GM12872 (cell line): ENCODE measurements around the gene CERS6.

ENCODE experiments used
- TF ChIP-seq, protein P1 (sequence below): IDR thresholded peaks from 3 replicates; pipeline ENCODE4 v1.5.1; 2011; ENCODE audit warnings: low read depth, mild to moderate bottlenecking, low read length, moderate library complexity; ENCODE audit not compliant: insufficient read depth

The CERS6 gene

DNA sequence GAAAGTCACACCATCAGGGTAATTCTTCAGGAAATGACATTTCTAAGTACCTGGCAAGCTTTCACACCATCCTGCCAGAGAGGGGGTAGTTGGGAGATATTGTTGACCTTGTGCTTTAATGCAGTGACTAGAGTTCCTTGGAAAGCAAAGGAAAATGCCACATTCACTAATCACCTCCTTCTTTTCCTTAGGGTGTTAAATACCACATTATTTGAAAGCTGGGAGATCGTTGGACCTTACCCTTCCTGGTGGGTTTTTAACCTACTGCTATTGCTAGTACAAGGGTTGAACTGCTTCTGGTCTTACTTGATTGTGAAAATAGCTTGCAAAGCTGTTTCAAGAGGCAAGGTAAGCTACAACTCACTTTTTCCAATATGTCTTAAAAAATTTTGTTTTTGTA, 309.3 kb downstream of the CERS6 start:
- TF ChIP-seq, protein P1, sequence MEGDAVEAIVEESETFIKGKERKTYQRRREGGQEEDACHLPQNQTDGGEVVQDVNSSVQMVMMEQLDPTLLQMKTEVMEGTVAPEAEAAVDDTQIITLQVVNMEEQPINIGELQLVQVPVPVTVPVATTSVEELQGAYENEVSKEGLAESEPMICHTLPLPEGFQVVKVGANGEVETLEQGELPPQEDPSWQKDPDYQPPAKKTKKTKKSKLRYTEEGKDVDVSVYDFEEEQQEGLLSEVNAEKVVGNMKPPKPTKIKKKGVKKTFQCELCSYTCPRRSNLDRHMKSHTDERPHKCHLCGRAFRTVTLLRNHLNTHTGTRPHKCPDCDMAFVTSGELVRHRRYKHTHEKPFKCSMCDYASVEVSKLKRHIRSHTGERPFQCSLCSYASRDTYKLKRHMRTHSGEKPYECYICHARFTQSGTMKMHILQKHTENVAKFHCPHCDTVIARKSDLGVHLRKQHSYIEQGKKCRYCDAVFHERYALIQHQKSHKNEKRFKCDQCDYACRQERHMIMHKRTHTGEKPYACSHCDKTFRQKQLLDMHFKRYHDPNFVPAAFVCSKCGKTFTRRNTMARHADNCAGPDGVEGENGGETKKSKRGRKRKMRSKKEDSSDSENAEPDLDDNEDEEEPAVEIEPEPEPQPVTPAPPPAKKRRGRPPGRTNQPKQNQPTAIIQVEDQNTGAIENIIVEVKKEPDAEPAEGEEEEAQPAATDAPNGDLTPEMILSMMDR = no peak

DNA sequence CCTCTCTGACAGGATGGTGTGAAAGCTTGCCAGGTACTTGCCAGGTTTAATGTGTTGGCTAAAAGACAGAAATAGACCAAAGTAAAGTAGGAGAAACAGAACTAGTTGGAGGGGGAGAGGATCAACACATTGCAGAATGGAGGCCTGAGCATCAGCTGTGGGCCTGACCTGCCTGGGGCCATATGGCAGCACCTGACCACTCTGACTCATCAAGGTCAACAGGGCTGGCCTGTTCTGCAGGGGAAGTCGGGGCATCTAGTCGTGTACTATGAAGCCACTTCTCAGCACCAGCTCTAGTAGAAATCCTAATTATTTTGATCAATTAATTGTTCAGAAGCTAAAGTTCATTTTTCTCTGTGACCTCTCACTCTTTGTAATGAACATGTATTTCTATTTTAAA, 310.5 kb downstream of the CERS6 start:
- TF ChIP-seq, protein P1 = no peak

DNA sequence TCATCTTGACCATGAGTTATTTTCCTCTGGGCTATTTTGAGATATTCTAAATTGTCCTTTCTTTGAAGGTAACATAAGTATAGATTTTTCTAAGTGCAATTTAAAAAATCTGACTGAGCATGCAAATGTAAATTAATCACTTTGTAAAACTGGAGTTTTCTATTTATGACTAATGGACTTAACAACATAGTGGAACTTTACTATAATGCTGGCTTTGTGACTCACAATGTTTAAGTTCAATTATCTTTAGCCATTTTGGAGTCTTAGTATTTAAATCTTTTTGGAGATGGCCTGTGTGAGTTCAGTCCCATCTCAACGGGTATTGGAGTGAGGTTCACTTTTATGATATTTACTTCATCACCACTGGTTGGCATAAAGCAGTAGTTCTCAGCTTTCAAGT, 311.2 kb downstream of the CERS6 start:
- TF ChIP-seq, protein P1 = no peak

DNA sequence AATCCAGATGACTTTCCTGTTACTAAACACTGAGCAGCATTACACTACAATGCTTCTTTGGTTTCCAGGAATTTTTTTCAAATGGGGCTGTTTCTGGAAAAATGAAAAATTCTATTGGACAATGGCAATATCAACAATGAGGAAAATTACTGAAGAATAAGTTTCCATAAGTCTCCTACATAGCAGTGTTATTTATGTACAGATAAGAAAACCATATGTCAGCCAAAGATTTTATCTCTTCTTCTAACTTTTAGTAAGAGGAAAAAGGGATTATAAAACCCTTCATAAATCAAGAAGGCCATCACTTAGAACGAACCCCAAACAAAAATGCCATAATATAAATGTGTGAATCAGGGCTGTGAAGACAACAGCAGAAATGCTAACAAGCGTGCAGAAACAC, 314.7 kb downstream of the CERS6 start:
- TF ChIP-seq, protein P1 = no peak

DNA sequence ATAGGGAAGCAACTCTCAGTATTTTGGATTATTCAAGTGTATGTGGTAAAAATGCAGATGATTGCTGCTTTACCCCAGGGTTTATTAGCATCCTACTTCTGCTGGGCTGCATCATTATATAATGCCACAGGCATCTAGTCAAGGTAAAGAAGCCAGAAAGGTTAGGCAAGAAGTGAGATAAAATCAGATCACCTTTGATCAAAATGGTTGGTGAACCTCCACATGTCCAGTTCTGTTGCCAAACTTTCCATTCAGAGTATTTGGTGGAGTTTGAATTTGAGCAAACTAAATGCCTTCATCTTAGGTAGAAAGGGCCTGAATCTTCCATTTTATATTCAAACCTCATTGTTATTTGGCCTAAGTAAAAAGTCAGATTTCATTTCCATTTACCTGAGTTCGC, 316.6 kb downstream of the CERS6 start:
- TF ChIP-seq, protein P1 = no peak

DNA sequence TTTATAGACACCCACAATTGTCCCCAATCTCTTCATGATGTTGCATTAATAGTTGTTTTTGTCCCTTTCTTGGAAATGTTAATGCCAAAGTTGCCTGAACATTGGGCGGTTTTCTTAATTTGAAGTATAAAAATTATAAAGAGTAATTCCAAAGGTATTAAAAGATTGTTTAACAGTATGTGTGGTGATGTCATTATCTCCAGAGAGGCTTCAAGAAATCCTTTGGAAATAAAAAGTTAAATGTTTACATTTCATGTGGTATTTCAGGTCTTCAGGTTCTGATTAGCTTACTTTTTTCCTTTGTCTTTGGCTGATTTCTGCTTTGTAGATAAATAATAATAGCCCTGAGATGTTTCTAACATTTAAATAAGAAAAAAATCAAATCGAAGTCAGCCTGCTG, 317.1 kb downstream of the CERS6 start:
- TF ChIP-seq, protein P1 = no peak

DNA sequence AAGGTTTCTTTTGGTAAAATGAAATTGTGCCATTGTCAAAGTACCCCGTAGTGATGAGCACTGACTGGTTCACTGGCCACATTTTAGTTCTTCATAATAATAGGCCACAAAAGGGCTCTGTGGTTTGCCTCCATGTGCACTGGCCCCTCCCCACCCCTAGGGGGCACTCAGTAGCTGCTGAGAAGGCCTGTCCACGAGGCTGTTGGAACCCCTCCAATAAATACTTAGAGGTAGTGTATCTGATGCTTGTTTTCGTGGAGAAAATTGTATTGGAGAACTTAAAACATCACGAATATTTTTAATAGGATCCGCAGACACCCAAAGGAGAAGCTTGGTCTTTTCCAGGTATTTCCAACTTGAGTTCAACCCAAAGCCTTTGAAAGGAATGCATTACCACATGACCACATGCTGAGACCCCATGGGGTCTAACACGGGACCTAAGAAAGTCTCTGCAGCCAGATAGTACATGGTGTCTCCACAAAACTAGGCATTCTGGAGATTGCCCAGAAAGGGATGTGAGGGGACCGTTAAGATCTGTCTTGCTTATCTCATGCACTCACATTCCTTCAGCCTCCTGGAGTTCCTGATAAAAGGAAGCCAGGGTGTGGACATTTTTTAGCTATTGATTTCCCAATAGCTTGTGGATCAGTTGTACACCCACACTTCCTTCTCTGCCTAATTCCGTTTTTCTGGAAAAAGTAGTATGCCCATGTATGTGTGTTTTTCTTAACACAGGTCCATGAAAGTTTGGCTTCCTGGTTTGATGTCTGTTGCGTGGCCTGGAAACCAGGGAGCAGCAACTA, 317.8 kb downstream of the CERS6 start:
- TF ChIP-seq, protein P1 = peak; percentile 79
